ENCODE data around the gene RELA. TPM values are rescaled to one million over a fixed set of nuclear protein-coding genes. Genes with fewer than 3 reads are reported as not detected.

The RELA gene
- total RNA-seq, 1 donor from 2014 or later, result 62.6 TPM

DNA sequence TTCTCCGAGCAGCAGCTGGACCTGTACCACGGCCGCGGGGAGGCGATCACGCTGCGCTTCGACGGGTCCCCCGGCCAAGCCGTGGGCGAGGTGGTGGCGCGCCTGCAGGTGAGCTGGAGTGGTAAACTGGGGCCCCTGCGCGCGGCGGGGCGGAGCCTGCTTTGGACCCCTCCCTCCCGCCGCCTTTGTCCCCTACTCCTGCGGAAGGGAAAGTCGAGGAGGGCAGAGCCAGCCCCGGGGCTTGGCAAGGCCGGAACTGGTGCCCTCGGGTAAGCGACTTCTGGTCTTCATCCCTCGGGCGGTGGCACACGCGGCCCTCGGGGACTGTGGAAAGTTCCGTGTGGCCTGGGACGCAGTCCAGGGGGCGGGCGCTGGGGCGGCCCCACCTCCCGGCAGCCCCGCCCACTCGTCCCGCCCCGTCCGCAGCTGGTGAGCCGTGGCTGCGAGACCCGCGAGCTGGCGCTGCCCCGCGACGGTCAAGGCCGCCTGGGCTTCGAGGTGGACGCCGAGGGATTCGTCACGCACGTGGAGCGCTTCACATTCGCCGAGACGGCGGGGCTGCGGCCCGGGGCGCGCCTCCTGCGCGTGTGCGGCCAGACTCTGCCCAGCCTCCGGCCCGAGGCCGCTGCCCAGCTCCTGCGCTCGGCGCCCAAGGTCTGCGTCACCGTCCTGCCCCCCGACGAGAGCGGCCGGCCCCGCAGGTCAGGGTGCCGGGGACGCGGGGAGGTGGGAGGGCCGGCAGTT is 15.6 kb downstream of the RELA start:
- peaks cover 44% of the 10 kb centered on the region for H3K4me1 Mint-ChIP-seq (ENCODE audit: unreplicated experiment)
- peak; percentile 60 for DNase-seq (ENCODE audit: low spot score)
- no peak overlapping the region for H3K27ac Mint-ChIP-seq (ENCODE audit: unreplicated experiment)
- no peak overlapping the region for H3K4me3 Mint-ChIP-seq (ENCODE audit: unreplicated experiment)
- peaks cover 28% of the 10 kb centered on the region for H3K27me3 Mint-ChIP-seq (ENCODE audit: unreplicated experiment)
- peaks cover 42% of the 10 kb centered on the region for H3K36me3 Mint-ChIP-seq (ENCODE audit: low read depth, unreplicated experiment)
- TF ChIP-seq, protein P1, sequence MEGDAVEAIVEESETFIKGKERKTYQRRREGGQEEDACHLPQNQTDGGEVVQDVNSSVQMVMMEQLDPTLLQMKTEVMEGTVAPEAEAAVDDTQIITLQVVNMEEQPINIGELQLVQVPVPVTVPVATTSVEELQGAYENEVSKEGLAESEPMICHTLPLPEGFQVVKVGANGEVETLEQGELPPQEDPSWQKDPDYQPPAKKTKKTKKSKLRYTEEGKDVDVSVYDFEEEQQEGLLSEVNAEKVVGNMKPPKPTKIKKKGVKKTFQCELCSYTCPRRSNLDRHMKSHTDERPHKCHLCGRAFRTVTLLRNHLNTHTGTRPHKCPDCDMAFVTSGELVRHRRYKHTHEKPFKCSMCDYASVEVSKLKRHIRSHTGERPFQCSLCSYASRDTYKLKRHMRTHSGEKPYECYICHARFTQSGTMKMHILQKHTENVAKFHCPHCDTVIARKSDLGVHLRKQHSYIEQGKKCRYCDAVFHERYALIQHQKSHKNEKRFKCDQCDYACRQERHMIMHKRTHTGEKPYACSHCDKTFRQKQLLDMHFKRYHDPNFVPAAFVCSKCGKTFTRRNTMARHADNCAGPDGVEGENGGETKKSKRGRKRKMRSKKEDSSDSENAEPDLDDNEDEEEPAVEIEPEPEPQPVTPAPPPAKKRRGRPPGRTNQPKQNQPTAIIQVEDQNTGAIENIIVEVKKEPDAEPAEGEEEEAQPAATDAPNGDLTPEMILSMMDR (IDR thresholded peaks at IDR 0.05; ENCODE audit: unreplicated experiment), result no peak
- H3K9me3 Mint-ChIP-seq (ENCODE audit: unreplicated experiment), result no peaks in the 10 kb centered on the region

DNA sequence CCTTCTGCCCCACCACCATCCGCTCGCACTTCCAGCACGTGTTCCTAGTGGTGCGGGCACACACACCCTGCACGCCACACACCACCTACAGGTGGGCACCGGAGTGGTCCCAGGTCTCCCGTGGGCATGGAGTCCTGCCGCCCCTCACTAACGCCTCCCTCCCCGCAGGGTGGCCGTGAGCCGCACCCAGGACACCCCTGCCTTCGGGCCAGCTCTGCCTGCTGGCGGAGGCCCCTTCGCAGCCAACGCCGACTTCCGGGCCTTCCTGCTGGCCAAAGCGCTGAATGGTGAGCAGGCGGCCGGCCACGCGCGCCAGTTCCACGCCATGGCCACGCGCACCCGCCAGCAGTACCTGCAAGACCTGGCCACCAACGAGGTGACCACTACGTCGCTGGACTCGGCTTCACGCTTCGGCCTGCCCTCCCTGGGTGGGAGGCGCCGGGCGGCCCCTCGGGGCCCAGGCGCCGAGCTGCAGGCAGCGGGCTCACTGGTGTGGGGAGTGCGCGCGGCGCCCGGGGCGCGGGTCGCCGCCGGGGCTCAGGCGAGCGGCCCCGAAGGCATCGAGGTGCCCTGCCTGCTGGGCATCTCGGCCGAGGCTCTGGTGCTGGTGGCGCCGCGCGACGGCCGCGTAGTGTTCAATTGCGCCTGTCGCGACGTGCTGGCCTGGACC is 16.3 kb downstream of the RELA start:
- no peaks in the 10 kb centered on the region for H3K9me3 Mint-ChIP-seq (ENCODE audit: unreplicated experiment)
- TF ChIP-seq, protein P1 (IDR thresholded peaks at IDR 0.05; ENCODE audit: unreplicated experiment), result no peak
- no peak overlapping the region for H3K4me3 Mint-ChIP-seq (ENCODE audit: unreplicated experiment)
- H3K27ac Mint-ChIP-seq (ENCODE audit: unreplicated experiment), result no peak overlapping the region
- H3K36me3 Mint-ChIP-seq (ENCODE audit: low read depth, unreplicated experiment), result peaks cover 39% of the 10 kb centered on the region
- peaks cover 24% of the 10 kb centered on the region for H3K27me3 Mint-ChIP-seq (ENCODE audit: unreplicated experiment)
- DNase-seq (ENCODE audit: low spot score), result no peak
- peaks cover 44% of the 10 kb centered on the region for H3K4me1 Mint-ChIP-seq (ENCODE audit: unreplicated experiment)

DNA sequence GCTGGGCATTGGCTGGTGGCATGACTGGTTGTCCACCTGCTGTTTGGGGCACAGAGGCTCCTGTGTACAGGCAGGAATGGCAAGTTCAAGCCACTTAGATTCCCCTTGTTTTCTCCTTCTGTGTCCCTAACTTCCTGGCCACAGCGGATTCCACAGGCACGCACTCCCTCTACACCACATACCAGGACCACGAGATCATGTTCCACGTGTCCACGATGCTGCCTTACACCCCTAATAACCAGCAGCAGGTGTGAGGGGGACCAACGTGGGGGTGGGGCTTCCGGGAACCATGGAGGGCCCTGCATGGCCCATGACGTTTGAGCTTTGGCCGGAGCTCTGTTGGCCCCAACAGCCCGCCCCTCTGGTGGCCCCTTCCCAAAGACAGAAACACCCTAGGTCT is 17.0 kb downstream of the RELA start:
- TF ChIP-seq, protein P1 (IDR thresholded peaks at IDR 0.05; ENCODE audit: unreplicated experiment), result no peak
- Mint-ChIP-seq H3K27me3 (ENCODE audit: unreplicated experiment) (peaks cover 20% of the 10 kb centered on the region), H3K36me3 (ENCODE audit: low read depth, unreplicated experiment) (peaks cover 38% of the 10 kb centered on the region), H3K9me3 (ENCODE audit: unreplicated experiment) (no peaks in the 10 kb centered on the region), H3K4me1 (ENCODE audit: unreplicated experiment) (peaks cover 43% of the 10 kb centered on the region), H3K4me3 (ENCODE audit: unreplicated experiment) (peak overlapping the region; percentile 59), H3K27ac (ENCODE audit: unreplicated experiment) (peak overlapping the region; percentile 52)
- DNase-seq (ENCODE audit: low spot score), result no peak

DNA sequence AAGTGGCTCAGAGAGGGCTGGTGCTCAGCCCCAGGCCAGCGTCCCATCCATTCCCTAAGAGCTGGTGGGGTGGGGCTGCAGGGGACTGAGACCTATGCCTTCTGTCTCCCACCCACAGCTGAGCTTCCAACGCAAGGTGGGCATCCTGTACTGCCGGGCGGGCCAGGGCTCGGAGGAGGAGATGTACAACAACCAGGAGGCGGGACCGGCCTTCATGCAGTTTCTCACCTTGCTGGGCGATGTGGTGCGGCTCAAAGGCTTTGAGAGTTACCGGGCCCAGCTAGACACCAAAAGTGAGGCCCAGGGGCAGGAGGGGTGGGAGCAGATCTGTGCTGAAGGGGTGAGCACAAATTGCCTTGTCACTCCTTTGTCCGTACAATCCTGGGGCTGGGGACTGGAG is 17.9 kb downstream of the RELA start:
- DNase-seq (ENCODE audit: low spot score), result no peak
- H3K27me3 Mint-ChIP-seq (ENCODE audit: unreplicated experiment), result peaks cover 20% of the 10 kb centered on the region
- peak overlapping the region; percentile 48 for H3K27ac Mint-ChIP-seq (ENCODE audit: unreplicated experiment)
- H3K9me3 Mint-ChIP-seq (ENCODE audit: unreplicated experiment), result no peaks in the 10 kb centered on the region
- TF ChIP-seq, protein P1 (IDR thresholded peaks at IDR 0.05; ENCODE audit: unreplicated experiment), result no peak
- peaks cover 49% of the 10 kb centered on the region for H3K4me1 Mint-ChIP-seq (ENCODE audit: unreplicated experiment)
- peaks cover 34% of the 10 kb centered on the region for H3K36me3 Mint-ChIP-seq (ENCODE audit: low read depth, unreplicated experiment)
- no peak overlapping the region for H3K4me3 Mint-ChIP-seq (ENCODE audit: unreplicated experiment)

DNA sequence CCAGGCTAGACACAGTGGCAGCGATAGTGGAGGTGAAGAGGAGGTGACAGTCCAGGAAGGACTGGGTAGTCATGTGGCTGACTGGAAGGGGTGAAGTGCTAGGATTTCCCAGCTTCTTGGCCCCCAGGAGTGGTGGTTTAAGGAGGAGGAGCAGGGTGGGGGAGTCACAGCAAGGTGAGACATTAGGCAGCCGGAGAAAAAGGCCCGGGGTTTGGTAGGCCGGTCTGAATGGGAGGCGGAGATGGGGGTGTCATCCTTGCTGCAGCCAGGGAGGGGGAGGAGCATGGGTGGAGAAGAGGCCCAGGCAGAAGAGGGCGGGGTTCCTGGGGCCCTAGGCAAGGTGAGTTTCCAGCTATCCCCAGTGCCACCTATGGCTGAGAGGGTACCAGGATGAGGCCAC is 18.7 kb downstream of the RELA start:
- H3K9me3 Mint-ChIP-seq (ENCODE audit: unreplicated experiment), result no peaks in the 10 kb centered on the region
- H3K27ac Mint-ChIP-seq (ENCODE audit: unreplicated experiment), result no peak overlapping the region
- peaks cover 33% of the 10 kb centered on the region for H3K36me3 Mint-ChIP-seq (ENCODE audit: low read depth, unreplicated experiment)
- no peak for DNase-seq (ENCODE audit: low spot score)
- TF ChIP-seq, protein P1 (IDR thresholded peaks at IDR 0.05; ENCODE audit: unreplicated experiment), result no peak
- peaks cover 54% of the 10 kb centered on the region for H3K4me1 Mint-ChIP-seq (ENCODE audit: unreplicated experiment)
- H3K4me3 Mint-ChIP-seq (ENCODE audit: unreplicated experiment), result peak overlapping the region; percentile 81
- H3K27me3 Mint-ChIP-seq (ENCODE audit: unreplicated experiment), result peaks cover 24% of the 10 kb centered on the region
